Fibroblast of villous mesenchyme (primary cell): ENCODE measurements around the gene RNF4. TPM values are rescaled to one million over a fixed set of nuclear protein-coding genes. Genes with fewer than 3 reads are reported as not detected.

ENCODE experiments used
- DNase-seq: peaks from one replicate; pipeline ENCODE4 v3.0.0-alpha.2; 2010; ENCODE audit warnings: low read depth
- H3K4me3 ChIP-seq: 2 replicates; pipeline ENCODE4 v1.5.1; 2011; ENCODE audit warnings: low read depth, mild to moderate bottlenecking, low read length
- CTCF ChIP-seq: IDR thresholded peaks from 2 replicates; pipeline ENCODE4 v1.5.1; 2012; ENCODE audit warnings: low read depth, mild to moderate bottlenecking, low read length; ENCODE audit not compliant: insufficient read depth
- total RNA-seq: library from RNA; depleted of rRNA; stranded (reverse); fragments of >200 nt; gene quantifications from 2 replicates; pipeline ENCODE4 v1.2.3, GENCODE V29; 2012

Gene RNF4
- total RNA-seq, 1 donor: 63.9 TPM

GRCh38 chr4:2487632-2488031 is 18.7 kb downstream of the RNF4 start:
- TF ChIP-seq CTCF: no peak
- H3K4me3 ChIP-seq: no peak overlapping the region
- no peak for DNase-seq

- DNase-seq: no peak
- TF ChIP-seq CTCF: no peak
- no peak overlapping the region for H3K4me3 ChIP-seq
Measured at GRCh38 chr4:2489081-2489805, 20.3 kb downstream of the RNF4 start.

GRCh38 chr4:2489841-2490552 is 21.1 kb downstream of the RNF4 start:
- H3K4me3 ChIP-seq: no peak overlapping the region
- peak; percentile 46 for DNase-seq
- TF ChIP-seq CTCF: no peak

- TF ChIP-seq CTCF: no peak
- no peak for DNase-seq
- no peak overlapping the region for H3K4me3 ChIP-seq
Measured at GRCh38 chr4:2492970-2493369, 24.1 kb downstream of the RNF4 start.

- TF ChIP-seq CTCF: no peak
- DNase-seq: no peak
- H3K4me3 ChIP-seq: no peak overlapping the region
Measured at GRCh38 chr4:2494992-2495391, 26.1 kb downstream of the RNF4 start.

- H3K4me3 ChIP-seq: no peak overlapping the region
- no peak for TF ChIP-seq CTCF
- DNase-seq: no peak
Measured at GRCh38 chr4:2497324-2497723, 28.4 kb downstream of the RNF4 start.
